IMR-90 (cell line): ENCODE data around the gene CHAT. TPM values are rescaled to one million over a fixed set of nuclear protein-coding genes. Genes with fewer than 3 reads are reported as not detected.

Experiments
- ATAC-seq: fragments of 200-7000 bp; cut with Tn5 transposase; 2 replicates; pipeline ENCODE4 v1.9.1; 2020; ENCODE audit warnings: low read depth, mild to moderate bottlenecking, moderate library complexity
- BruUV-seq: library from RNA; stranded (reverse); fragments of 400-500 nt; replicated peaks from 2 replicates; lab custom pipeline; 2021; lab: Mats Ljungman, UMichigan
- CTCF ChIA-PET: fragments of 300-600 bp; formaldehyde crosslinking; extraction: SDS; loops from one replicate; lab custom pipeline; 2021; ENCODE audit warnings: antibody characterized with exemption; lab: Yijun Ruan, JAX
- POLR2A ChIA-PET: fragments of 300-600 bp; sonication (Branson Sonifier 250); formaldehyde crosslinking; loops from one replicate; lab custom pipeline; 2022; ENCODE audit warnings: antibody characterized with exemption; ENCODE audit not compliant: unreplicated experiment; lab: Charles Lee
- DNase-seq: peaks from one replicate; pipeline ENCODE4 v3.0.0; 2013
- H2AFZ ChIP-seq: replicated peaks from 2 replicates; pipeline ENCODE3; 2013; ENCODE audit warnings: low read length, mild to moderate bottlenecking; ENCODE audit not compliant: poor library complexity
- H2AK5ac ChIP-seq: 2 replicates; pipeline ENCODE4 v1.6.1; 2013; ENCODE audit warnings: low read depth, low read length, inconsistent platforms
- H2AK9ac ChIP-seq: replicated peaks from 2 replicates; pipeline ENCODE3; 2013; ENCODE audit warnings: mild to moderate bottlenecking, low read depth, low read length, moderate library complexity; ENCODE audit not compliant: poor library complexity
- H2BK120ac ChIP-seq: 2 replicates; pipeline ENCODE4 v1.6.1; 2013; ENCODE audit warnings: low read depth, low read length, inconsistent platforms
- H2BK15ac ChIP-seq: 3 replicates; pipeline ENCODE4 v1.6.1; 2013; ENCODE audit warnings: low read depth, low read length, inconsistent platforms
- H2BK20ac ChIP-seq: 2 replicates; pipeline ENCODE4 v1.6.1; 2013; ENCODE audit warnings: low read depth, mild to moderate bottlenecking, inconsistent platforms, low read length, moderate library complexity
- H2BK5ac ChIP-seq: 2 replicates; pipeline ENCODE4 v1.6.1; 2013; ENCODE audit warnings: mild to moderate bottlenecking, low read depth, low read length, inconsistent platforms; ENCODE audit not compliant: poor library complexity, severe bottlenecking
- H3K14ac ChIP-seq: replicated peaks from 2 replicates; pipeline ENCODE4 v1.6.1; 2013; ENCODE audit warnings: low read depth, low read length, inconsistent platforms
- H3K18ac ChIP-seq: 2 replicates; pipeline ENCODE4 v1.6.1; 2013; ENCODE audit warnings: low read depth, low read length, control low read depth
- H3K23ac ChIP-seq: 2 replicates; pipeline ENCODE4 v1.6.1; 2013; ENCODE audit warnings: low read depth, low read length, inconsistent platforms
- H3K27ac ChIP-seq: 2 replicates; pipeline ENCODE4 v1.5.1; 2013; ENCODE audit warnings: mild to moderate bottlenecking, control low read depth, low read length; ENCODE audit not compliant: insufficient read depth
- H3K27me3 ChIP-seq: 2 replicates; pipeline ENCODE4 v1.6.1; 2013; ENCODE audit warnings: low read length; ENCODE audit not compliant: control insufficient read depth, insufficient read depth
- H3K36me3 ChIP-seq: 2 replicates; pipeline ENCODE4 v1.6.1; 2013; ENCODE audit warnings: low read length, mixed read lengths; ENCODE audit not compliant: control insufficient read depth, insufficient read depth
- H3K4ac ChIP-seq: 2 replicates; pipeline ENCODE4 v1.6.1; 2013; ENCODE audit warnings: low read depth, low read length, inconsistent platforms
- H3K4me1 ChIP-seq: 2 replicates; pipeline ENCODE4 v1.6.1; 2013; ENCODE audit warnings: low read length, mixed read lengths; ENCODE audit not compliant: control insufficient read depth, insufficient read depth
- H3K4me2 ChIP-seq: 2 replicates; pipeline ENCODE4 v1.6.1; 2013; ENCODE audit warnings: low read depth, mild to moderate bottlenecking, control low read depth, low read length, moderate library complexity
- H3K4me3 ChIP-seq: 2 replicates; pipeline ENCODE4 v1.5.1; 2013; ENCODE audit warnings: low read depth, mild to moderate bottlenecking, control low read depth, low read length, moderate library complexity; ENCODE audit not compliant: insufficient read depth
- H3K56ac ChIP-seq: 2 replicates; pipeline ENCODE4 v1.6.1; 2013; ENCODE audit warnings: low read length, inconsistent platforms; ENCODE audit not compliant: insufficient read depth; ENCODE audit errors: extremely low read depth
- H3K79me1 ChIP-seq, 2 experiments: 2 replicates each; pipeline ENCODE4 v1.6.1; 2013; ENCODE audit warnings: low read length in 2 of 2, inconsistent platforms in 1 of 2, low read depth in 1 of 2
- H3K9ac ChIP-seq: 2 replicates; pipeline ENCODE4 v1.6.1; 2013; ENCODE audit warnings: low read depth, low read length, control low read depth
- H3K9me1 ChIP-seq: 2 replicates; pipeline ENCODE4 v1.6.1; 2013; ENCODE audit warnings: low read length, inconsistent platforms; ENCODE audit not compliant: insufficient read depth
- H3K9me3 ChIP-seq: 2 replicates; pipeline ENCODE4 v1.6.1; 2013; ENCODE audit warnings: low read length; ENCODE audit not compliant: control insufficient read depth, insufficient read depth
- H4K20me1 ChIP-seq: 2 replicates; pipeline ENCODE4 v1.6.1; 2013; ENCODE audit warnings: low read length, inconsistent platforms; ENCODE audit not compliant: insufficient read depth
- H4K5ac ChIP-seq: 2 replicates; pipeline ENCODE4 v1.6.1; 2013; ENCODE audit warnings: mild to moderate bottlenecking, low read depth, low read length, control low read depth
- H4K8ac ChIP-seq, 2 experiments: 2 replicates each; pipeline ENCODE4 v1.6.1; 2013; ENCODE audit warnings: low read depth in 2 of 2, low read length in 2 of 2, control low read depth in 1 of 2, inconsistent platforms in 1 of 2
- H4K91ac ChIP-seq: 2 replicates; pipeline ENCODE4 v1.6.1; 2013; ENCODE audit warnings: low read depth, low read length, inconsistent platforms; ENCODE audit not compliant: insufficient read depth
- CEBPB ChIP-seq: IDR thresholded peaks from 2 replicates; pipeline ENCODE4 v1.6.1; 2012; ENCODE audit warnings: low read depth, low read length, improper control_type of control experiment
- WGBS, 2 experiments: methylation state at CpG; one replicate each; pipeline versions ENCODE4 v1.1.5 to v1.1.7; 2013; ENCODE audit warnings: missing lambda C conversion rate in 2 of 2; ENCODE audit not compliant: insufficient read length in 1 of 2; ENCODE audit errors: extremely low coverage in 2 of 2; 5-methylcytosine and 5-hydroxymethylcytosine counted together
- dilution Hi-C: fragments of 300-500 bp; cut with HindIII; formaldehyde crosslinking; loops from one replicate; pipeline ENCODE4 v1.14.3; 2018; ENCODE audit warnings: low sequenced_read_pairs; ENCODE audit not compliant: unreplicated experiment
- in situ Hi-C: fragments of 300-500 bp; cut with MboI; formaldehyde crosslinking; loops from 3 replicates; pipeline ENCODE4 v1.14.3; 2019; ENCODE audit warnings: low sequenced_read_pairs, inconsistent platforms, mixed read lengths
- intact Hi-C: fragments of 100-400 bp; cut with micrococcal nuclease; formaldehyde crosslinking; loops from 2 replicates; pipeline ENCODE4 v1.10.0; 2022
- polyA plus RNA-seq, 3 experiments: library from polyadenylated mRNA; depleted of rRNA; stranded (reverse); fragments of >200 nt; gene quantifications; 2 replicates each; pipeline ENCODE4 v1.2.3, GENCODE V29; 2012; ENCODE audit warnings: low replicate concordance in 1 of 3
- total RNA-seq: library from RNA; depleted of rRNA; stranded (reverse); fragments of >200 nt; gene quantifications from 2 replicates; pipeline ENCODE4 v1.2.3, GENCODE V29; 2012
- TF ChIP-seq, protein P1 (sequence below): fragments of 150-350 bp; IDR thresholded peaks from 2 replicates; pipeline ENCODE4 v1.6.1; 2016; ENCODE audit warnings: low read depth, mild to moderate bottlenecking, low read length, moderate library complexity, borderline replicate concordance

Gene CHAT
- total and polyA plus RNA-seq, 2 of the 4 experiments (the other 2 are of a cell fraction), result not detected

DNA sequence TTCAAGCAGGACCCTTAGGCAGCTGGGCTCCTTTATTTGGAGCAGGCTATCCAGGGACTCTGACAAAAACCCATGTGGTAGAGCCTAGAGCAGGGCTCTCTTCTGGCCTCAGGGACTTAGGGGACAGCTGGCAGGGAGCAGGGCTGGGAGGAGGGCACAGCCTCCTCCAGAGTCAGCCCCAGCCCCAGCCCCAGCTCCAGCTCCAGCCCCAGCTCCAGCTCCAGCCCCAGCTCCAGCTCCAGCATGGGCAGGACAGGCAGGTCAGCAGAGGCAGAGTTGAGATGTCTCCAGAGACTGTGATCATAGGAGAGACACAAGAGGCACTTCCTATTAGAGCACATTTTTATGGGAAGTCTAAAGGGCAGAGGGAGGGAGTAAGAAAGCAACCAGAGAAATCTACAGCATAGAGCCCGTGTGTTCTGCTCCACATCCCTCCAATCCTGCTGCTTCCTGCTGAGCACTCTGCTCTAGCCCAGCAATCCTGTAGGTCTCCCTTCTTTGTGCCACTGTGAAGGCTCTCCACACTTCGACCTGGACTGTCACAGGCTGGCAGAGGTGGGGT lies 52.3 kb downstream of the CHAT start:
- no TSS peak for BruUV-seq
- no peak overlapping the region for H2BK120ac ChIP-seq
- ATAC-seq (no peak), DNase-seq (no peak)
- H3K4me2 ChIP-seq, result no peak overlapping the region
- no peak overlapping the region for H2AK9ac ChIP-seq
- H4K5ac ChIP-seq, result no peak overlapping the region
- H3K4me3 ChIP-seq, result no peak overlapping the region
- no peaks in the 10 kb centered on the region for H3K9me3 ChIP-seq
- no peaks in the 10 kb centered on the region for H3K4me1 ChIP-seq
- H3K79me1 ChIP-seq, result no peaks in the 10 kb centered on the region
- H2BK20ac ChIP-seq, result no peak overlapping the region
- H3K27ac ChIP-seq, result no peak overlapping the region
- H2BK15ac ChIP-seq, result no peak overlapping the region
- no peaks in the 10 kb centered on the region for H3K36me3 ChIP-seq
- no peak overlapping the region for H3K4ac ChIP-seq
- dilution Hi-C loops (no loop called here), in situ Hi-C loops (no loop called here), intact Hi-C loops (no loop called here)
- H4K8ac ChIP-seq, result no peak overlapping the region
- H3K23ac ChIP-seq, result no peak overlapping the region
- no peak overlapping the region for H3K56ac ChIP-seq
- POLR2A ChIA-PET, result no interaction called here
- H2AK5ac ChIP-seq, result no peak overlapping the region
- no CpG with 5 or more reads among the region's 2 CpGs for WGBS, 2 experiments
- H4K91ac ChIP-seq, result no peak overlapping the region
- H3K18ac ChIP-seq, result no peak overlapping the region
- no peaks in the 10 kb centered on the region for H4K20me1 ChIP-seq
- no peak overlapping the region for H3K14ac ChIP-seq
- H3K9me1 ChIP-seq, result no peaks in the 10 kb centered on the region
- no peak for TF ChIP-seq CEBPB
- TF ChIP-seq, protein P1, sequence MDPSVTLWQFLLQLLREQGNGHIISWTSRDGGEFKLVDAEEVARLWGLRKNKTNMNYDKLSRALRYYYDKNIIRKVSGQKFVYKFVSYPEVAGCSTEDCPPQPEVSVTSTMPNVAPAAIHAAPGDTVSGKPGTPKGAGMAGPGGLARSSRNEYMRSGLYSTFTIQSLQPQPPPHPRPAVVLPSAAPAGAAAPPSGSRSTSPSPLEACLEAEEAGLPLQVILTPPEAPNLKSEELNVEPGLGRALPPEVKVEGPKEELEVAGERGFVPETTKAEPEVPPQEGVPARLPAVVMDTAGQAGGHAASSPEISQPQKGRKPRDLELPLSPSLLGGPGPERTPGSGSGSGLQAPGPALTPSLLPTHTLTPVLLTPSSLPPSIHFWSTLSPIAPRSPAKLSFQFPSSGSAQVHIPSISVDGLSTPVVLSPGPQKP, result no peak
- peaks cover 5% of the 10 kb centered on the region; the same call in 1 of the 2 replicates for H3K27me3 ChIP-seq
- H2BK5ac ChIP-seq, result no peak overlapping the region
- CTCF ChIA-PET, result no interaction called here
- H3K9ac ChIP-seq, result no peak overlapping the region
- no peak overlapping the region for H2AFZ ChIP-seq
